Measurements from ENCODE around the gene CD38. TPM values are rescaled to one million over a fixed set of nuclear protein-coding genes. Genes with fewer than 3 reads are reported as not detected.

CD38 gene
- total RNA-seq, 1 experiment from 2014 or later: not detected

- no peak for TF ChIP-seq CTCF (IDR thresholded peaks at IDR 0.05 in 2 of 3, conservative IDR thresholded peaks at IDR 0.05 in 1 of 3; ENCODE audit: borderline replicate concordance in 1 of 3, insufficient read depth in 1 of 3, low read depth in 2 of 3, low read length in 2 of 3)
- no peak for TF ChIP-seq YY1 (IDR thresholded peaks at IDR 0.05; ENCODE audit: extremely low read depth, insufficient replicate concordance, low read depth, low read length)
- no peak for TF ChIP-seq ZNF274 (IDR thresholded peaks at IDR 0.05; ENCODE audit: low read depth, low read length)
- no peak for TF ChIP-seq SRF (IDR thresholded peaks at IDR 0.05; ENCODE audit: low read depth)
- no peak for TF ChIP-seq FOSL1 (IDR thresholded peaks at IDR 0.05; ENCODE audit: low read depth)
Measured at GRCh38 chr4:15897577-15897976, 119.4 kb downstream of the CD38 start (continued).

GRCh38 chr4:15898902-15899301, 120.8 kb downstream of the CD38 start:
- intact Hi-C loops (cut with micrococcal nuclease): loop anchor here (10.0 kb wide), 1 partner anchor 204 kb away; no protein-coding TSS in a partner anchor
- ATAC-seq (no peak), DNase-seq (ENCODE audit: low read depth, low spot score) (no peak)
- Histone ChIP-seq H3K27me3 (ENCODE audit: insufficient read depth, low read length) (no peaks in the 10 kb centered on the region), H3K79me2 (ENCODE audit: insufficient read depth, low read length) (no peaks in the 10 kb centered on the region), H3K4me2 (ENCODE audit: low read length) (no peak overlapping the region), H3K9me3 (ENCODE audit: control insufficient read depth in 1 of 2, insufficient read depth in 1 of 2, low read depth in 1 of 2, low read length in 2 of 2) (no peaks in the 10 kb centered on the region; a peak in 1 of 4 replicates), H3K9me2 (ENCODE audit: insufficient read depth) (no peaks in the 10 kb centered on the region), H4K20me1 (ENCODE audit: insufficient read depth) (no peaks in the 10 kb centered on the region), H3K36me3 (ENCODE audit: control insufficient read depth in 1 of 2, insufficient read depth in 2 of 2, low read length in 2 of 2) (no peaks in the 10 kb centered on the region), H3K27ac (ENCODE audit: low read depth, low read length) (no peak overlapping the region), H3K9ac (ENCODE audit: low read length) (no peak overlapping the region), H2AFZ (ENCODE audit: low read depth, low read length, poor library complexity, severe bottlenecking) (no peak overlapping the region), H3K4me3 (replicated peaks in 1 of 2; ENCODE audit: low read depth in 1 of 2, low read length in 2 of 2) (no peak overlapping the region), H3K4me1 (ENCODE audit: control insufficient read depth in 1 of 2, insufficient read depth in 2 of 2, low read length in 2 of 2) (peaks cover 9 to 27% of the 10 kb centered on the region in 2 experiments)
- ChIA-PET CTCF (no interaction called here), RAD21 (ENCODE audit: low non-redundant PET in 1 of 2, low total read pairs in 2 of 2, uncharacterized antibody in 2 of 2, unreplicated experiment in 2 of 2) (no interaction called here), POLR2A (no interaction called here)
- no TSS peak for BruUV-seq (replicated peaks)
- no peak for TF ChIP-seq EZH2phosphoT487 (IDR thresholded peaks at IDR 0.05; ENCODE audit: borderline replicate concordance)
- TF ChIP-seq SP1 (IDR thresholded peaks at IDR 0.05; ENCODE audit: low read depth): 0 out of 2 replicates have a peak, but pooled peaks have one; percentile 13
- no peak for TF ChIP-seq JUND (IDR thresholded peaks at IDR 0.05)
- TF ChIP-seq CTCF (IDR thresholded peaks at IDR 0.05 in 2 of 3, conservative IDR thresholded peaks at IDR 0.05 in 1 of 3; ENCODE audit: borderline replicate concordance in 1 of 3, insufficient read depth in 1 of 3, low read depth in 2 of 3, low read length in 2 of 3): no peak
- no peak for TF ChIP-seq SIN3A (IDR thresholded peaks at IDR 0.05; ENCODE audit: low read depth)
- TF ChIP-seq EZH2 (IDR thresholded peaks at IDR 0.05): no peak
- TF ChIP-seq TCF7L2 (IDR thresholded peaks at IDR 0.05; ENCODE audit: borderline replicate concordance, extremely low read depth, insufficient read depth, insufficient read length): peak; percentile 36
- TF ChIP-seq FOSL1 (IDR thresholded peaks at IDR 0.05; ENCODE audit: low read depth): no peak
- no peak for TF ChIP-seq ELF1 (IDR thresholded peaks at IDR 0.05; ENCODE audit: borderline replicate concordance, low read depth)
- TF ChIP-seq EGR1 (IDR thresholded peaks at IDR 0.05; ENCODE audit: low read depth): no peak

All from HCT116 (cell line).